Chondrocyte (in vitro differentiated cells): ENCODE measurements around the gene RFX7. TPM values are rescaled to one million over a fixed set of nuclear protein-coding genes. Genes with fewer than 3 reads are reported as not detected.
"Not testable (repeated sequence)": the region's sequence is repeated elsewhere in the genome, so short reads cannot be mapped to it uniquely, and the experiment has no call there.

ENCODE experiments used
- DNase-seq: peaks from one replicate; pipeline ENCODE4 v3.0.0; 2021; ENCODE audit warnings: mixed read lengths, low spot score
- H3K27ac Mint-ChIP-seq: one replicate; pipeline ENCODE4 v1.8.0; 2021; ENCODE audit warnings: mild to moderate bottlenecking, moderate library complexity, mixed read lengths; ENCODE audit not compliant: unreplicated experiment
- H3K27me3 Mint-ChIP-seq: 2 replicates; pipeline ENCODE4 v1.8.0; 2021; ENCODE audit warnings: low read depth, mixed read lengths
- H3K36me3 Mint-ChIP-seq: 2 replicates; pipeline ENCODE4 v1.8.0; 2021; ENCODE audit warnings: low read depth, mixed read lengths
- H3K4me1 Mint-ChIP-seq: 2 replicates; pipeline ENCODE4 v1.8.0; 2021; ENCODE audit warnings: low read depth, mild to moderate bottlenecking, mixed read lengths
- H3K4me3 Mint-ChIP-seq: one replicate; pipeline ENCODE4 v1.8.0; 2021; ENCODE audit warnings: mild to moderate bottlenecking, moderate library complexity, mixed read lengths; ENCODE audit not compliant: unreplicated experiment
- H3K9me3 Mint-ChIP-seq: 2 replicates; pipeline ENCODE4 v1.8.0; 2021; ENCODE audit warnings: low read depth, mixed read lengths
- total RNA-seq: library from RNA; stranded (reverse); gene quantifications from 3 replicates; pipeline ENCODE4 v1.2.1, GENCODE V29; 2021
- TF ChIP-seq, protein P1 (sequence below): fragments of 200-600 bp; sonication (generic); IDR thresholded peaks from 2 replicates; pipeline ENCODE4 v1.5.0; 2021; ENCODE audit warnings: antibody characterized with exemption, mild to moderate bottlenecking, moderate library complexity

Gene RFX7
- total RNA-seq, 1 donor from 2014 or later, result 17.8 TPM

GRCh38 chr15:56273724-56274123, 30.0 kb upstream of the RFX7 start:
- TF ChIP-seq, protein P1, sequence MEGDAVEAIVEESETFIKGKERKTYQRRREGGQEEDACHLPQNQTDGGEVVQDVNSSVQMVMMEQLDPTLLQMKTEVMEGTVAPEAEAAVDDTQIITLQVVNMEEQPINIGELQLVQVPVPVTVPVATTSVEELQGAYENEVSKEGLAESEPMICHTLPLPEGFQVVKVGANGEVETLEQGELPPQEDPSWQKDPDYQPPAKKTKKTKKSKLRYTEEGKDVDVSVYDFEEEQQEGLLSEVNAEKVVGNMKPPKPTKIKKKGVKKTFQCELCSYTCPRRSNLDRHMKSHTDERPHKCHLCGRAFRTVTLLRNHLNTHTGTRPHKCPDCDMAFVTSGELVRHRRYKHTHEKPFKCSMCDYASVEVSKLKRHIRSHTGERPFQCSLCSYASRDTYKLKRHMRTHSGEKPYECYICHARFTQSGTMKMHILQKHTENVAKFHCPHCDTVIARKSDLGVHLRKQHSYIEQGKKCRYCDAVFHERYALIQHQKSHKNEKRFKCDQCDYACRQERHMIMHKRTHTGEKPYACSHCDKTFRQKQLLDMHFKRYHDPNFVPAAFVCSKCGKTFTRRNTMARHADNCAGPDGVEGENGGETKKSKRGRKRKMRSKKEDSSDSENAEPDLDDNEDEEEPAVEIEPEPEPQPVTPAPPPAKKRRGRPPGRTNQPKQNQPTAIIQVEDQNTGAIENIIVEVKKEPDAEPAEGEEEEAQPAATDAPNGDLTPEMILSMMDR, result no peak
- peaks cover 4% of the 10 kb centered on the region for H3K4me1 Mint-ChIP-seq
- H3K36me3 Mint-ChIP-seq, result peaks cover 8% of the 10 kb centered on the region
- peaks cover 11% of the 10 kb centered on the region for H3K27me3 Mint-ChIP-seq
- H3K27ac Mint-ChIP-seq, result no peak overlapping the region
- no peak overlapping the region for H3K4me3 Mint-ChIP-seq
- no peak for DNase-seq
- H3K9me3 Mint-ChIP-seq, result peaks cover 42% of the 10 kb centered on the region

GRCh38 chr15:56272454-56272853, 28.8 kb upstream of the RFX7 start:
- TF ChIP-seq, protein P1, result no peak
- no peak for DNase-seq
- peaks cover 10% of the 10 kb centered on the region for H3K36me3 Mint-ChIP-seq
- H3K4me3 Mint-ChIP-seq, result no peak overlapping the region
- H3K4me1 Mint-ChIP-seq, result peaks cover 4% of the 10 kb centered on the region
- peaks cover 11% of the 10 kb centered on the region for H3K27me3 Mint-ChIP-seq
- peaks cover 42% of the 10 kb centered on the region for H3K9me3 Mint-ChIP-seq
- no peak overlapping the region for H3K27ac Mint-ChIP-seq

GRCh38 chr15:56266465-56266864, 22.8 kb upstream of the RFX7 start:
- H3K4me1 Mint-ChIP-seq, H3K36me3 Mint-ChIP-seq, DNase-seq, H3K27ac Mint-ChIP-seq, H3K4me3 Mint-ChIP-seq: not testable (repeated sequence)
- Mint-ChIP-seq H3K9me3 (peaks cover 17% of the 10 kb centered on the region), H3K27me3 (peaks cover 11% of the 10 kb centered on the region)

- H3K9me3 Mint-ChIP-seq, result peaks cover 10% of the 10 kb centered on the region
- TF ChIP-seq, protein P1, result no peak
- H3K36me3 Mint-ChIP-seq, result no peaks in the 10 kb centered on the region
- DNase-seq, result no peak
- H3K27me3 Mint-ChIP-seq, result peaks cover 6% of the 10 kb centered on the region
- no peak overlapping the region for H3K4me3 Mint-ChIP-seq
- H3K27ac Mint-ChIP-seq, result no peak overlapping the region
- peaks cover 7% of the 10 kb centered on the region for H3K4me1 Mint-ChIP-seq
Observed at GRCh38 chr15:56261854-56262509, 18.3 kb upstream of the RFX7 start.

DNA sequence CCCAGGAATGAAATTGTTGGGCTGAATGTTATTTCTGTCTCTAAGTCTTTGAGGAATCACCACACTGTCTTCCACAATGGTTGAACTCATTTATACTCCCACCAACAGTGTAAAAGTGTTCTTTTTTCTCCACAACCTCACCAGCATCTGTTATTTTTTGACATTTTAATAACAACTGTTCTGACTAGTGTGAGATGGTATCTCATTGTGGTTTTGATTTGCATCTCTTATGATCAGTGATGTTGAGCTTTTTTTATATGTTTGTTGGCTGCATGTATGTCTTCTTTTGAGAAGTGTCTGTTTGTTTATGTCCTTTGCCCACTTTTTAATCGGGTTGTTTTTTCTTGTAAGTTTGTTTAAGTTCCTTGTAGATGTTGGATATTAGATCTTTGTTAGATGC, 13.6 kb upstream of the RFX7 start:
- H3K4me1 Mint-ChIP-seq, H3K36me3 Mint-ChIP-seq, H3K27ac Mint-ChIP-seq, H3K4me3 Mint-ChIP-seq, H3K9me3 Mint-ChIP-seq, DNase-seq: not testable (repeated sequence)
- peaks cover 16% of the 10 kb centered on the region for H3K27me3 Mint-ChIP-seq

- H3K4me1 Mint-ChIP-seq, result no peaks in the 10 kb centered on the region
- DNase-seq, result no peak
- H3K27me3 Mint-ChIP-seq, result peaks cover 16% of the 10 kb centered on the region
- TF ChIP-seq, protein P1, result no peak
- no peaks in the 10 kb centered on the region for H3K36me3 Mint-ChIP-seq
- H3K27ac Mint-ChIP-seq, result no peak overlapping the region
- H3K4me3 Mint-ChIP-seq, result no peak overlapping the region
- peaks cover 9% of the 10 kb centered on the region for H3K9me3 Mint-ChIP-seq
Observed at GRCh38 chr15:56254265-56254664, 10.6 kb upstream of the RFX7 start.
